WTC11 (cell line): ENCODE results near the gene MYLK4.

Source experiments
- FOXK1 ChIP-seq: sonication (generic); formaldehyde crosslinking; IDR thresholded peaks from 2 replicates; pipeline ENCODE4 v1.8.0; 2022; ENCODE audit warnings: mild to moderate bottlenecking, moderate library complexity, missing genetic modification reagents
- MXD4 ChIP-seq: fragments of 250-450 bp; sonication (Bioruptor Pico); IDR thresholded peaks from 2 replicates; pipeline ENCODE4 v1.8.0; 2021; ENCODE audit warnings: mild to moderate bottlenecking, moderate library complexity, borderline replicate concordance
- SMAD3 ChIP-seq: sonication (generic); formaldehyde crosslinking; IDR thresholded peaks from 2 replicates; pipeline ENCODE4 v1.8.0; 2022; ENCODE audit warnings: missing genetic modification reagents, mild to moderate bottlenecking, borderline replicate concordance
- ZNF317 ChIP-seq: sonication (generic); formaldehyde crosslinking; IDR thresholded peaks from 2 replicates; pipeline ENCODE4 v1.8.1; 2023; ENCODE audit warnings: low read depth, mild to moderate bottlenecking, moderate library complexity, missing genetic modification reagents, borderline replicate concordance
- ZNF671 ChIP-seq: fragments of 250-450 bp; sonication (Bioruptor Pico); IDR thresholded peaks from 2 replicates; pipeline ENCODE4 v1.8.0; 2021; ENCODE audit warnings: mild to moderate bottlenecking
- TF ChIP-seq, protein P1 (sequence below): fragments of 200-600 bp; IDR thresholded peaks from 2 replicates; pipeline ENCODE4 v1.8.0; 2022; ENCODE audit warnings: antibody characterized with exemption

DNA sequence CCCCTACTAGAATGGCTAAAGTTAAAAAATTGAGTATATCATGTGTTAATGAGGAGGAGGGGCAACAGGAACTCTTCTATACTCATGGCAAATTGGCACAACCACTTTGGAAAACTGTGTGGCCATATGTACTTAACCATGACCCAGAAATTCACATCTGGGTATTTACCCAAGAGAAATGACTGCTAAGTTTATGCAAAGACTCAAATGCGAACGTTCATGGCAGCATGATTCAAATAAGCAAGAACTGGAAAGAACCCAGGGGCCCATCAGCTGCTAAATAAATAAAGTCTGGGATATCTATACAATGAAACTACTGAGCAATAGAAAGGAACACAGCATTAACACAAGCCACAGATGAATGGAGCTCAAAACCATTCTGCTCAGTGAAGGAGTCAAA lies 107.6 kb downstream of the MYLK4 start:
- TF ChIP-seq MXD4 (CRISPR knock-in tag): no peak
- TF ChIP-seq, protein P1, sequence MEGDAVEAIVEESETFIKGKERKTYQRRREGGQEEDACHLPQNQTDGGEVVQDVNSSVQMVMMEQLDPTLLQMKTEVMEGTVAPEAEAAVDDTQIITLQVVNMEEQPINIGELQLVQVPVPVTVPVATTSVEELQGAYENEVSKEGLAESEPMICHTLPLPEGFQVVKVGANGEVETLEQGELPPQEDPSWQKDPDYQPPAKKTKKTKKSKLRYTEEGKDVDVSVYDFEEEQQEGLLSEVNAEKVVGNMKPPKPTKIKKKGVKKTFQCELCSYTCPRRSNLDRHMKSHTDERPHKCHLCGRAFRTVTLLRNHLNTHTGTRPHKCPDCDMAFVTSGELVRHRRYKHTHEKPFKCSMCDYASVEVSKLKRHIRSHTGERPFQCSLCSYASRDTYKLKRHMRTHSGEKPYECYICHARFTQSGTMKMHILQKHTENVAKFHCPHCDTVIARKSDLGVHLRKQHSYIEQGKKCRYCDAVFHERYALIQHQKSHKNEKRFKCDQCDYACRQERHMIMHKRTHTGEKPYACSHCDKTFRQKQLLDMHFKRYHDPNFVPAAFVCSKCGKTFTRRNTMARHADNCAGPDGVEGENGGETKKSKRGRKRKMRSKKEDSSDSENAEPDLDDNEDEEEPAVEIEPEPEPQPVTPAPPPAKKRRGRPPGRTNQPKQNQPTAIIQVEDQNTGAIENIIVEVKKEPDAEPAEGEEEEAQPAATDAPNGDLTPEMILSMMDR: no peak
- TF ChIP-seq ZNF317: no peak
- TF ChIP-seq FOXK1 (CRISPR knock-in tag): no peak
- no peak for TF ChIP-seq ZNF671 (CRISPR knock-in tag)
- TF ChIP-seq SMAD3 (CRISPR knock-in tag): no peak
